OCI-LY7 (cell line): ENCODE measurements around the gene SERPINE2. TPM values are rescaled to one million over a fixed set of nuclear protein-coding genes. Genes with fewer than 3 reads are reported as not detected.

Experiments
- BruUV-seq: library from RNA; stranded (reverse); fragments of 400-500 nt; replicated peaks from 2 replicates; lab custom pipeline; 2021; lab: Mats Ljungman, UMichigan
- CTCF ChIA-PET: fragments of 300-600 bp; sonication (Branson Sonifier 250); formaldehyde crosslinking; loops from one replicate; lab custom pipeline; 2022; ENCODE audit warnings: antibody characterized with exemption; ENCODE audit not compliant: unreplicated experiment; lab: Charles Lee
- POLR2A ChIA-PET: fragments of 300-600 bp; sonication (Branson Sonifier 250); formaldehyde crosslinking; loops from one replicate; lab custom pipeline; 2022; ENCODE audit warnings: antibody characterized with exemption; lab: Charles Lee
- DNase-seq: peaks from one replicate; pipeline ENCODE4 v3.0.0-alpha.2; 2015; ENCODE audit warnings: low spot score
- H2AFZ ChIP-seq: fragments of 200-600 bp; sonication (generic), shearing (Covaris generic); 2 replicates; pipeline ENCODE4 v1.6.1; 2014; ENCODE audit warnings: mild to moderate bottlenecking, antibody characterized with exemption, low read length, moderate library complexity
- H3K27ac ChIP-seq: fragments of 200-600 bp; sonication (generic); 2 replicates; pipeline ENCODE4 v1.5.1; 2014; ENCODE audit warnings: mixed run types, low read depth, mild to moderate bottlenecking, moderate library complexity, low read length, inconsistent platforms; ENCODE audit not compliant: poor library complexity, severe bottlenecking
- H3K36me3 ChIP-seq: fragments of 200-600 bp; sonication (generic); 2 replicates; pipeline ENCODE4 v1.6.1; 2014; ENCODE audit warnings: mild to moderate bottlenecking, antibody characterized with exemption, low read length, moderate library complexity, mixed read lengths; ENCODE audit not compliant: insufficient read depth
- H3K4me1 ChIP-seq: fragments of 200-600 bp; sonication (generic); 2 replicates; pipeline ENCODE4 v1.5.1; 2014; ENCODE audit warnings: mild to moderate bottlenecking, low read length; ENCODE audit not compliant: insufficient read depth, poor library complexity, severe bottlenecking
- H3K4me2 ChIP-seq: fragments of 200-600 bp; sonication (generic); 2 replicates; pipeline ENCODE4 v1.6.1; 2014; ENCODE audit warnings: mild to moderate bottlenecking, low read length
- H3K4me3 ChIP-seq: fragments of 200-600 bp; sonication (generic); 2 replicates; pipeline ENCODE4 v1.5.1; 2014; ENCODE audit warnings: mild to moderate bottlenecking, low read depth, low read length; ENCODE audit not compliant: poor library complexity, severe bottlenecking
- H3K79me2 ChIP-seq: fragments of 200-600 bp; sonication (generic); 2 replicates; pipeline ENCODE4 v1.6.1; 2016; ENCODE audit warnings: low read depth, mild to moderate bottlenecking, low read length, moderate library complexity, mixed read lengths; ENCODE audit not compliant: insufficient read depth
- H3K9me2 ChIP-seq: fragments of 200-600 bp; sonication (generic); 2 replicates; pipeline ENCODE4 v1.6.1; 2016; ENCODE audit warnings: mild to moderate bottlenecking, low read length, mixed read lengths; ENCODE audit not compliant: insufficient read depth
- H3K9me3 ChIP-seq: fragments of 200-600 bp; sonication (generic); 2 replicates; pipeline ENCODE4 v1.6.1; 2014; ENCODE audit warnings: mild to moderate bottlenecking, mixed run types, low read length, mixed read lengths
- H4K20me1 ChIP-seq: fragments of 200-600 bp; sonication (generic); 2 replicates; pipeline ENCODE4 v1.6.1; 2014; ENCODE audit warnings: mild to moderate bottlenecking, antibody characterized with exemption, low read length, moderate library complexity, mixed read lengths; ENCODE audit not compliant: insufficient read depth
- CTCF ChIP-seq: fragments of 200-600 bp; sonication (generic); conservative IDR thresholded peaks from 2 replicates; pipeline ENCODE4 v1.5.1; 2014; ENCODE audit warnings: mild to moderate bottlenecking, antibody characterized with exemption, low read length, moderate library complexity, mixed read lengths
- EZH2phosphoT487 ChIP-seq: fragments of 200-600 bp; sonication (generic); IDR thresholded peaks from 2 replicates; pipeline ENCODE4 v1.6.1; 2018; ENCODE audit warnings: low read depth, borderline replicate concordance, mild to moderate bottlenecking, mixed run types, antibody characterized with exemption, low read length, moderate library complexity, mixed read lengths
- intact Hi-C: fragments of 100-400 bp; cut with micrococcal nuclease; formaldehyde crosslinking; loops from one replicate; pipeline ENCODE4 v1.10.0; 2022; ENCODE audit not compliant: unreplicated experiment
- total RNA-seq, 2 experiments: library from RNA; depleted of rRNA in 1 of 2; stranded (reverse); fragments of >200 nt in 1 of 2; shearing (Covaris generic) in 1 of 2; gene quantifications; 2 replicates each; pipeline ENCODE4 v1.2.3, GENCODE V29; 2014 to 2022

SERPINE2 gene
- total RNA-seq, 2 experiments from 2014 or later = not detected

- ChIA-PET POLR2A (interaction anchor here (0.5 to 1.2 kb wide), 3 partner anchors 16 to 192 kb away, joined by 3 to 4 read pairs (median 3); no protein-coding TSS in a partner anchor), CTCF (no interaction called here)
- H3K27ac ChIP-seq = no peak overlapping the region
- H3K9me3 ChIP-seq = no peaks in the 10 kb centered on the region
- intact Hi-C loops = no loop called here
- H3K9me2 ChIP-seq = no peaks in the 10 kb centered on the region
- no peaks in the 10 kb centered on the region for H4K20me1 ChIP-seq
- TF ChIP-seq EZH2phosphoT487 (no peak), CTCF (no peak)
- H3K4me3 ChIP-seq = no peak overlapping the region
- H3K4me2 ChIP-seq = no peak overlapping the region
- no TSS peak for BruUV-seq
- DNase-seq = no peak
- no peaks in the 10 kb centered on the region for H3K4me1 ChIP-seq
- no peak overlapping the region for H2AFZ ChIP-seq
- H3K79me2 ChIP-seq = no peaks in the 10 kb centered on the region
- no peaks in the 10 kb centered on the region for H3K36me3 ChIP-seq
Observed at GRCh38 chr2:224042191-224042696, 3.2 kb upstream of the SERPINE2 start.

GRCh38 chr2:224041554-224041953 lies 2.5 kb upstream of the SERPINE2 start:
- CTCF ChIA-PET = no interaction called here
- no peak overlapping the region for H3K27ac ChIP-seq
- intact Hi-C loops = no loop called here
- no peaks in the 10 kb centered on the region for H3K79me2 ChIP-seq
- H3K4me3 ChIP-seq = no peak overlapping the region
- DNase-seq = no peak
- no peaks in the 10 kb centered on the region for H3K4me1 ChIP-seq
- H3K36me3 ChIP-seq = no peaks in the 10 kb centered on the region
- H4K20me1 ChIP-seq = no peaks in the 10 kb centered on the region
- H3K9me2 ChIP-seq = no peaks in the 10 kb centered on the region
- H3K4me2 ChIP-seq = no peak overlapping the region
- TF ChIP-seq CTCF (no peak), EZH2phosphoT487 (no peak)
- POLR2A ChIA-PET = no interaction called here
- H3K9me3 ChIP-seq = no peaks in the 10 kb centered on the region
- H2AFZ ChIP-seq = no peak overlapping the region
- BruUV-seq = no TSS peak

GRCh38 chr2:224040753-224041152 lies 1.7 kb upstream of the SERPINE2 start:
- intact Hi-C loops = no loop called here
- Histone ChIP-seq H3K9me2 (no peaks in the 10 kb centered on the region), H3K9me3 (no peaks in the 10 kb centered on the region), H3K4me1 (no peaks in the 10 kb centered on the region), H3K27ac (no peak overlapping the region), H2AFZ (no peak overlapping the region), H3K79me2 (no peaks in the 10 kb centered on the region), H4K20me1 (no peaks in the 10 kb centered on the region), H3K4me2 (no peak overlapping the region), H3K4me3 (no peak overlapping the region), H3K36me3 (no peaks in the 10 kb centered on the region)
- no peak for TF ChIP-seq EZH2phosphoT487
- TF ChIP-seq CTCF = no peak
- ChIA-PET POLR2A (no interaction called here), CTCF (no interaction called here)
- no TSS peak for BruUV-seq
- no peak for DNase-seq
